Transverse colon (tissue), 4 donors: Measurements from ENCODE around the gene PRDM5. TPM values are rescaled to one million over a fixed set of nuclear protein-coding genes. Genes with fewer than 3 reads are reported as not detected.

Source experiments
- DNase-seq: peaks from one replicate; pipeline ENCODE4 v3.0.0-alpha.2; 2019
- H3K27ac ChIP-seq, 4 donors: fragments of 200-600 bp; sonication (generic); 2 replicates each; pipeline ENCODE4 v1.5.1; 2016 to 2018; ENCODE audit warnings: inconsistent platforms in 4 of 4
- H3K27me3 ChIP-seq: fragments of 200-600 bp; sonication (generic); 2 replicates; pipeline ENCODE4 v1.5.1; 2017; ENCODE audit warnings: inconsistent platforms
- H3K36me3 ChIP-seq, 4 donors: fragments of 200-600 bp; sonication (generic); 2 replicates each; pipeline ENCODE4 v1.5.1; 2017 to 2019; ENCODE audit warnings: inconsistent platforms in 4 of 4
- H3K4me1 ChIP-seq, 4 donors: fragments of 200-600 bp; sonication (generic); 2 replicates each; pipeline ENCODE4 v1.5.1; 2017 to 2020; ENCODE audit warnings: inconsistent platforms in 4 of 4
- H3K4me3 ChIP-seq, 4 donors: fragments of 200-600 bp; sonication (generic); 1 replicate in 1 of 4; 2 replicates in 3 of 4; pipeline versions ENCODE4 v1.5.1 to v1.6.1; 2017 to 2019; ENCODE audit warnings: inconsistent platforms in 4 of 4
- H3K9me3 ChIP-seq, 2 donors: fragments of 200-600 bp; sonication (generic); 2 replicates each; pipeline ENCODE4 v1.5.1; 2017 to 2019; ENCODE audit warnings: inconsistent platforms in 2 of 2
- EP300 ChIP-seq: sonication (generic); formaldehyde crosslinking; IDR thresholded peaks from one replicate; pipeline ENCODE4 v1.6.1; 2017; ENCODE audit warnings: antibody characterized with exemption, low read depth
- POLR2A ChIP-seq: fragments of 450-650 bp; IDR thresholded peaks from one replicate; pipeline ENCODE4 v1.6.1; 2016; ENCODE audit warnings: antibody characterized with exemption, mild to moderate bottlenecking, moderate library complexity
- POLR2AphosphoS5 ChIP-seq, 3 donors: sonication (generic); formaldehyde crosslinking; IDR thresholded peaks; one replicate each; pipeline ENCODE4 v1.6.1; 2016; ENCODE audit warnings: antibody characterized with exemption in 3 of 3
- WGBS, 2 donors: methylation state at CpG; one replicate each; pipeline ENCODE4 v1.1.5; 2018; ENCODE audit warnings: low coverage in 1 of 2; 5-methylcytosine and 5-hydroxymethylcytosine counted together
- in situ Hi-C, 4 donors: fragments of 200-750 bp; cut with MboI; loops; one replicate each; pipeline versions ENCODE4 v1.15.0 to v1.15.1; 2017; ENCODE audit warnings: low sequenced_read_pairs in 3 of 4, low pct_ligation_motif_present in 1 of 4, low pct_unique_long_range_greater_than_20kb in 1 of 4
- intact Hi-C: fragments of 100-400 bp; cut with DNase I; formaldehyde crosslinking; loops from one replicate; pipeline ENCODE4 v1.15.1; 2023; ENCODE audit warnings: low total_unique reads
- total RNA-seq, 4 donors: library from RNA; depleted of rRNA; stranded (reverse); fragments of >200 nt; gene quantifications; one replicate each; pipeline ENCODE4 v1.1.0, GENCODE V29; 2016
- TF ChIP-seq, protein P1 (sequence below), 5 experiments: fragments of 200-600 bp in 3 of 5; fragments of 450-650 bp in 2 of 5; sonication (generic) in 3 of 5; IDR thresholded peaks; 1 replicate in 2 of 5; 2 replicates in 3 of 5; pipeline ENCODE4 v1.5.1; 2016 to 2017; ENCODE audit warnings: antibody characterized with exemption in 5 of 5, inconsistent platforms in 3 of 5, mild to moderate bottlenecking in 2 of 5, moderate library complexity in 1 of 5

Gene PRDM5
- total RNA-seq, 4 donors from 2014 or later: 3.8 to 7.9 (median 6.9) TPM

DNA sequence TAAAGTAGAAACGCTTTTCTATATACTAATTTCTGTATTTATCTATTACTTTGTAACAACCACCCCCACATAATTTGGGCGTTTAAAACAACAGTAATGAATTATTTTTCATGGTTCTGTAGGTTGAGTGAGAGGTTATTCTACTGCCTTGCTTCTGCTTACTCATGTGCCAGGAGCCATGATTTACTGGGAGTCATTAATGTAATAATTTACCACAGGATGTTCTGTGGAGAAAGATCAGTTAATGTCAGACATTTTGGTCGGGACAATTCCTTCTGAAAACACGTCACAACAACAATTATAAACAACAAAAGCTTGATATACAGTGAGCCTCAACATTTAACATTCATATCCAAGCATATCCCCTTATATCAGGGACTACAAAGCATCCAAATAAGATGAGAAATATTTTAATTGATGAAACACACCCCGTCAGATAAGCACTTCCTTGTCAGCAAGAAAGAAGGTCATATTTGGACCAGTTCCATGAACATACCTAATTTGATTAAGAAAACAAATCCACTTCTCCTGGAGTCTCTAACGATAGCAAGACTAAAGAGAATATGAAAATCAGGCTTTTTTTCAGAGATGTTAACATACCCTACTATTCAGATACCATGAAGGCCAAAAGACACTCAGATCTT is 238.5 kb downstream of the PRDM5 start:
- TF ChIP-seq EP300: no peak
- no peak overlapping the region for H3K4me3 ChIP-seq
- H3K27me3 ChIP-seq: no peaks in the 10 kb centered on the region
- H3K9me3 ChIP-seq: no peaks in the 10 kb centered on the region
- H3K36me3 ChIP-seq: no peaks in the 10 kb centered on the region
- no peaks in the 10 kb centered on the region for H3K4me1 ChIP-seq
- DNase-seq: no peak
- H3K27ac ChIP-seq: no peak overlapping the region
- in situ Hi-C loops (no loop called here), intact Hi-C loops (no loop called here)
- WGBS, 2 donors: 39 to 57% methylated on average over 6 of the region's 6 CpGs

DNA sequence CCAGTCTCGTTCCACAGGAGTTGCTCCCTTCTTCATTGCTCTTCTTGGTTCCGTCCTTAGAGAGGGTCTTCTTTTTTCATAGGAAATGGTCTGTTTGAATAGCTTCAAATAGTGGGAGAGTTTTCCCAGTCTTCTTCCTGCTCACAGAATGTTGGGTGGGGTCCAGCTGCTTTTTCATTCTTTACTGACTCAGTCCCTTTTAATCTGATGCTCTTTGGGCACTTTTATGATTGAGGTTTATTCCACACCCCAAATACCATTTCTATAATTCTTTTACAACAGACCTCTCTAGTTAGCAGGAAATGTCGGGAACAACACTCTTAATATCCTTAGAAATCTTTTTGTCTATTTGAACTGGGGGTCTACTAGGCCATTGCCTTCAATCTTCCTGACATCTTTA is 239.5 kb downstream of the PRDM5 start:
- Histone ChIP-seq H3K27me3 (no peaks in the 10 kb centered on the region), H3K9me3 (no peaks in the 10 kb centered on the region), H3K36me3 (no peaks in the 10 kb centered on the region), H3K4me1 (no peaks in the 10 kb centered on the region), H3K4me3 (no peak overlapping the region), H3K27ac (no peak overlapping the region)
- 64 to 87% methylated on average over 2 to 3 of the region's 3 CpGs for WGBS, 2 donors
- intact Hi-C loops: no loop called here
- DNase-seq: no peak
- no peak for TF ChIP-seq POLR2A
- no peak for TF ChIP-seq EP300
- no peak for TF ChIP-seq POLR2AphosphoS5 (IDR thresholded peaks at IDR 0.05)
- TF ChIP-seq, protein P1, sequence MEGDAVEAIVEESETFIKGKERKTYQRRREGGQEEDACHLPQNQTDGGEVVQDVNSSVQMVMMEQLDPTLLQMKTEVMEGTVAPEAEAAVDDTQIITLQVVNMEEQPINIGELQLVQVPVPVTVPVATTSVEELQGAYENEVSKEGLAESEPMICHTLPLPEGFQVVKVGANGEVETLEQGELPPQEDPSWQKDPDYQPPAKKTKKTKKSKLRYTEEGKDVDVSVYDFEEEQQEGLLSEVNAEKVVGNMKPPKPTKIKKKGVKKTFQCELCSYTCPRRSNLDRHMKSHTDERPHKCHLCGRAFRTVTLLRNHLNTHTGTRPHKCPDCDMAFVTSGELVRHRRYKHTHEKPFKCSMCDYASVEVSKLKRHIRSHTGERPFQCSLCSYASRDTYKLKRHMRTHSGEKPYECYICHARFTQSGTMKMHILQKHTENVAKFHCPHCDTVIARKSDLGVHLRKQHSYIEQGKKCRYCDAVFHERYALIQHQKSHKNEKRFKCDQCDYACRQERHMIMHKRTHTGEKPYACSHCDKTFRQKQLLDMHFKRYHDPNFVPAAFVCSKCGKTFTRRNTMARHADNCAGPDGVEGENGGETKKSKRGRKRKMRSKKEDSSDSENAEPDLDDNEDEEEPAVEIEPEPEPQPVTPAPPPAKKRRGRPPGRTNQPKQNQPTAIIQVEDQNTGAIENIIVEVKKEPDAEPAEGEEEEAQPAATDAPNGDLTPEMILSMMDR (IDR thresholded peaks at IDR 0.05): no peak
- in situ Hi-C loops: no loop called here

DNA sequence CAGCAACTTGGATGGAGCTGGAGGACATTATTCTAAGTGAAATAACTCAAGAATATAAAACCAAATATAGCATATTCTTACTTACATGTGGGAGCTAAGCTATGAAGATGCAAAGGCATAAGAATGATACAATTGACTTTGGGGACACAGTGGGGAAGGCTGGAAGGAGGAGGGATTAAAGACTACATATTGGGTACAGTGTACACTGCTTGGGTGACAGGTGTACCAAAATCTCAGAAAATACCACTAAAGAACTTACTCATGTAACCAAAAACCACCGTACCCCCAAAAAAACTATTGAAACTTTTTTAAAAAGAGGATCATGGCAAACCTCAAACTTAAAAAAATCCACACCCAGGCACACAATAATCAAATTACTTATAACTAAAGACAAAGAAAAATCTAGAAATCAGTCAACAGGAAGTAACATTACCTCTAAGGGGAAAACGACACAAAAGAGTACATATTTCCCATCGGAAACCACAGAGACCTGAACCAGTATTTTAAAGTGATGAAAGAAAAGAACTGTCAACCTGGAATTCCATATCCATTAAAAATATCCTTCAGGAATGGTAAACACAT is 241.8 kb downstream of the PRDM5 start:
- no peak overlapping the region for H3K4me3 ChIP-seq
- in situ Hi-C loops: no loop called here
- no peaks in the 10 kb centered on the region for H3K27me3 ChIP-seq
- 51 to 100% methylated on average over 2 to 3 of the region's 3 CpGs for WGBS, 2 donors
- intact Hi-C loops: no loop called here
- no peak for DNase-seq
- H3K9me3 ChIP-seq: no peaks in the 10 kb centered on the region
- H3K36me3 ChIP-seq: no peaks in the 10 kb centered on the region
- no peaks in the 10 kb centered on the region for H3K4me1 ChIP-seq
- H3K27ac ChIP-seq: no peak overlapping the region
- TF ChIP-seq POLR2AphosphoS5 (IDR thresholded peaks at IDR 0.05) (no peak), EP300 (no peak), POLR2A (no peak)
- TF ChIP-seq, protein P1 (IDR thresholded peaks at IDR 0.05): no peak

DNA sequence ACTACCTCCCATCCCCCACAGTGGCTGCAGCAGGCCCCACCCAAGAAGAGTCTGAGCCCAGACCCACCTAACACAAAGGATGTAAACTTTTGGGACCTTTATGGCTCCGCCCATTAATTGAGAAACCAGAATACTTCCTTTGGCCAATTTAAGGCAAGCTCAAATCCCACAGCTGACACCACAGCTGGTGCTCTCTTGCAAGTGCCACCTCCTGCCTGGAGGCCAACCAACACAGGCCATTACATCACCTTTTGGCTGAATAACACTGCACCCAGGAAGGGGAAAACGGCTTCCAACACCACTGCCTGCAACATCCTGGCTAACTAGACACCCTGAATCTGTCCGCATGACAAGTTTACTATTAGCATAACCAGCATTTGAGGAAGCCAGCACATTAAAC is 248.8 kb downstream of the PRDM5 start:
- DNase-seq: no peak
- Histone ChIP-seq H3K4me3 (no peak overlapping the region), H3K36me3 (no peaks in the 10 kb centered on the region), H3K27me3 (no peaks in the 10 kb centered on the region), H3K9me3 (peaks cover 0 to 3% of the 10 kb centered on the region in 2 donors), H3K4me1 (no peaks in the 10 kb centered on the region), H3K27ac (no peak overlapping the region)
- intact Hi-C loops (no loop called here), in situ Hi-C loops (no loop called here)
- 85 to 100% methylated on average over 1 to 3 of the region's 3 CpGs for WGBS, 2 donors
- TF ChIP-seq POLR2A (no peak), POLR2AphosphoS5 (IDR thresholded peaks at IDR 0.05) (no peak), EP300 (no peak)
- TF ChIP-seq, protein P1 (IDR thresholded peaks at IDR 0.05): no peak
